ENCODE results near the gene INSIG2.

Gene INSIG2

GRCh38 chr2:118098307-118099030 lies 10.2 kb downstream of the INSIG2 start:
- DNase-seq (ENCODE audit: low spot score) = no peak

GRCh38 chr2:118102433-118103082 lies 14.3 kb downstream of the INSIG2 start:
- DNase-seq (ENCODE audit: low spot score) = no peak

GRCh38 chr2:118103951-118104940 lies 16.0 kb downstream of the INSIG2 start:
- no peak for DNase-seq (ENCODE audit: low spot score)

GRCh38 chr2:118105497-118105896 lies 17.2 kb downstream of the INSIG2 start:
- DNase-seq (ENCODE audit: low spot score) = no peak

GRCh38 chr2:118106926-118107325 lies 18.7 kb downstream of the INSIG2 start:
- no peak for DNase-seq (ENCODE audit: low spot score)

- DNase-seq (ENCODE audit: low spot score) = no peak
These were observed 22.0 kb downstream of the INSIG2 start for GRCh38 chr2:118110310-118110709.

- no peak for DNase-seq (ENCODE audit: low spot score)
These were observed 22.7 kb downstream of the INSIG2 start for GRCh38 chr2:118110991-118111390.

- no peak for DNase-seq (ENCODE audit: low spot score)
These were observed 24.6 kb downstream of the INSIG2 start for GRCh38 chr2:118112771-118113334.

GRCh38 chr2:118114863-118115262 lies 26.6 kb downstream of the INSIG2 start:
- no peak for DNase-seq (ENCODE audit: low spot score)

GRCh38 chr2:118115761-118116160 lies 27.5 kb downstream of the INSIG2 start:
- no peak for DNase-seq (ENCODE audit: low spot score)

GRCh38 chr2:118118479-118118878 lies 30.2 kb downstream of the INSIG2 start:
- DNase-seq (ENCODE audit: low spot score) = no peak

- no peak for DNase-seq (ENCODE audit: low spot score)
These were observed 31.0 kb downstream of the INSIG2 start for GRCh38 chr2:118119158-118119727.

GRCh38 chr2:118119761-118120400 lies 31.6 kb downstream of the INSIG2 start:
- no peak for DNase-seq (ENCODE audit: low spot score)

GRCh38 chr2:118120401-118120780 lies 32.1 kb downstream of the INSIG2 start:
- DNase-seq (ENCODE audit: low spot score) = no peak

GRCh38 chr2:118121101-118121500 lies 32.8 kb downstream of the INSIG2 start:
- DNase-seq (ENCODE audit: low spot score) = no peak

- no peak for DNase-seq (ENCODE audit: low spot score)
These were observed 33.8 kb downstream of the INSIG2 start for GRCh38 chr2:118121986-118122524.

- no peak for DNase-seq (ENCODE audit: low spot score)
These were observed 34.5 kb downstream of the INSIG2 start for GRCh38 chr2:118122594-118123281.

- DNase-seq (ENCODE audit: low spot score) = no peak
These were observed 35.4 kb downstream of the INSIG2 start for GRCh38 chr2:118123561-118124232.

- DNase-seq (ENCODE audit: low spot score) = no peak
These were observed 36.1 kb downstream of the INSIG2 start for GRCh38 chr2:118124288-118124891.

Measured in SK-N-DZ (cell line).